Measurements from ENCODE around the gene TCP11L1. TPM values are rescaled to one million over a fixed set of nuclear protein-coding genes. Genes with fewer than 3 reads are reported as not detected.

The TCP11L1 gene
- total and polyA plus RNA-seq, 9 of the 15 experiments (the other 6 are each of a cell fraction or from before 2014, with no cell fraction given), result 1.6 to 15.3 (median 5.4) TPM

DNA sequence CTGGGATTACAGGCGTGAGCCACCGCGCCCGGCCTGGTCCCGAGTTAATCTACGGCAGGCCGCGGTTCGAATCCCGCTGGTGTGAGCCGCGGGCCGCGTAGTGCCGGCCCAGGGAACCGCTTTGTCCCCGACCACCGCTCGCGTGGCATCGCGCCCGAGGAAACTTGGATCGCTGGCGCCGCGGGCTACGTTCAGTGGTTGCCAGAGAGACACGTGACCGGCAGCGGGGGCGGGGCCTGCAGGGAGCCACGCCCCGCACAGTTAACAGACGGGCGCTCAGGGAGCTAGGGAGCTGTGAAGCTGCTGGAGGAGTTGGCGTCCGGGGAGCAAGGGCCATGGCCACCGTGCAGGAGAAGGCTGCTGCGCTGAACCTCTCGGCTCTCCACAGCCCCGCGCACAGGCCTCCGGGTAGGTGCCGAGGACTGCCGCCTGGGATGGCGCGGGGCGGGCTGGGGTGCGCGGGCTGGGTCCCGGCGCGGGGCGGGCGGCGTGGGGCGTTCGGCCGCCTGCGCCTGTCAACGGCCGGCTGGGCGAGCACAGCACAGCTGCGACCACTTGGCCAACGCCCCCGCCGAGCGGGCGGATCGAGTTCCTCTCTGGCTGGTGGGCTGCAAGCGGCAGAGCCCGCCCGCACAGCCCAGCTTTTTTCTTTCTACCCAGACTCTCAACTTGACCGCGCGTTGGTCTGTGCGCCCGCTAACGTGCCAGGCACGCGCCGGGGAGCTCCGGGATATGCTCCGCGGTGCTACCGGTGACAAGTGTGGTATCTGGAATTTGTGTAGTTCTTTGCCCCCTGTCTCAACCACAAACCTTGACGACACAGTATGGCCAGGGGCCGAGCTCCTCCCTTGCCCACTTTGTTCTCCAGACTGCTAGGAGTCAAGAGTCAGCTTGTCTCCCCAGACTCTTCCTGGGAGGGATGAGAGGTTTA is 23.5 kb upstream of the TCP11L1 start, which contains the start of gene DEPDC7 (continued):
- TF ChIP-seq, protein P1, sequence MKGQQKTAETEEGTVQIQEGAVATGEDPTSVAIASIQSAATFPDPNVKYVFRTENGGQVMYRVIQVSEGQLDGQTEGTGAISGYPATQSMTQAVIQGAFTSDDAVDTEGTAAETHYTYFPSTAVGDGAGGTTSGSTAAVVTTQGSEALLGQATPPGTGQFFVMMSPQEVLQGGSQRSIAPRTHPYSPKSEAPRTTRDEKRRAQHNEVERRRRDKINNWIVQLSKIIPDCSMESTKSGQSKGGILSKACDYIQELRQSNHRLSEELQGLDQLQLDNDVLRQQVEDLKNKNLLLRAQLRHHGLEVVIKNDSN (CRISPR knock-in tag; IDR thresholded peaks at IDR 0.05), result peak; percentile 98
- TF ChIP-seq NFYB (IDR thresholded peaks at IDR 0.05; ENCODE audit: extremely low read depth, insufficient read length) (peak; percentile 74), MAZ (CRISPR knock-in tag; conservative IDR thresholded peaks at IDR 0.05 in 1 of 2, IDR thresholded peaks at IDR 0.05 in 1 of 2) (peak; percentile 63 to 69), SMAD2 (IDR thresholded peaks at IDR 0.05; ENCODE audit: low read depth, low read length) (no peak), POLR2AphosphoS5 (IDR thresholded peaks at IDR 0.05; ENCODE audit: control insufficient read depth, insufficient read depth, low read depth, low read length) (peak; percentile 38; the same call in 1 of the 2 replicates), PHTF2 (CRISPR knock-in tag; IDR thresholded peaks at IDR 0.05) (no peak), RERE (CRISPR knock-in tag; IDR thresholded peaks at IDR 0.05; ENCODE audit: borderline replicate concordance) (no peak), GATAD2A (IDR thresholded peaks at IDR 0.05) (no peak), NFIX (CRISPR knock-in tag; IDR thresholded peaks at IDR 0.05; ENCODE audit: low read depth) (no peak), CEBPB (tag; IDR thresholded peaks at IDR 0.05) (0 out of 2 replicates have a peak, but pooled peaks have one; percentile 1)
- TF ChIP-seq, protein P2, sequence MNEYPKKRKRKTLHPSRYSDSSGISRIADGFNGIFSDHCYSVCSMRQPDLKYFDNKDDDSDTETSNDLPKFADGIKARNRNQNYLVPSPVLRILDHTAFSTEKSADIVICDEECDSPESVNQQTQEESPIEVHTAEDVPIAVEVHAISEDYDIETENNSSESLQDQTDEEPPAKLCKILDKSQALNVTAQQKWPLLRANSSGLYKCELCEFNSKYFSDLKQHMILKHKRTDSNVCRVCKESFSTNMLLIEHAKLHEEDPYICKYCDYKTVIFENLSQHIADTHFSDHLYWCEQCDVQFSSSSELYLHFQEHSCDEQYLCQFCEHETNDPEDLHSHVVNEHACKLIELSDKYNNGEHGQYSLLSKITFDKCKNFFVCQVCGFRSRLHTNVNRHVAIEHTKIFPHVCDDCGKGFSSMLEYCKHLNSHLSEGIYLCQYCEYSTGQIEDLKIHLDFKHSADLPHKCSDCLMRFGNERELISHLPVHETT (CRISPR knock-in tag; conservative IDR thresholded peaks at IDR 0.05 in 1 of 2, IDR thresholded peaks at IDR 0.05 in 1 of 2), result no peak
- TF ChIP-seq, protein P3, sequence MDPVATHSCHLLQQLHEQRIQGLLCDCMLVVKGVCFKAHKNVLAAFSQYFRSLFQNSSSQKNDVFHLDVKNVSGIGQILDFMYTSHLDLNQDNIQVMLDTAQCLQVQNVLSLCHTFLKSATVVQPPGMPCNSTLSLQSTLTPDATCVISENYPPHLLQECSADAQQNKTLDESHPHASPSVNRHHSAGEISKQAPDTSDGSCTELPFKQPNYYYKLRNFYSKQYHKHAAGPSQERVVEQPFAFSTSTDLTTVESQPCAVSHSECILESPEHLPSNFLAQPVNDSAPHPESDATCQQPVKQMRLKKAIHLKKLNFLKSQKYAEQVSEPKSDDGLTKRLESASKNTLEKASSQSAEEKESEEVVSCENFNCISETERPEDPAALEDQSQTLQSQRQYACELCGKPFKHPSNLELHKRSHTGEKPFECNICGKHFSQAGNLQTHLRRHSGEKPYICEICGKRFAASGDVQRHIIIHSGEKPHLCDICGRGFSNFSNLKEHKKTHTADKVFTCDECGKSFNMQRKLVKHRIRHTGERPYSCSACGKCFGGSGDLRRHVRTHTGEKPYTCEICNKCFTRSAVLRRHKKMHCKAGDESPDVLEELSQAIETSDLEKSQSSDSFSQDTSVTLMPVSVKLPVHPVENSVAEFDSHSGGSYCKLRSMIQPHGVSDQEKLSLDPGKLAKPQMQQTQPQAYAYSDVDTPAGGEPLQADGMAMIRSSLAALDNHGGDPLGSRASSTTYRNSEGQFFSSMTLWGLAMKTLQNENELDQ (CRISPR knock-in tag; IDR thresholded peaks at IDR 0.05; ENCODE audit: borderline replicate concordance), result no peak
- TF ChIP-seq, protein P4, sequence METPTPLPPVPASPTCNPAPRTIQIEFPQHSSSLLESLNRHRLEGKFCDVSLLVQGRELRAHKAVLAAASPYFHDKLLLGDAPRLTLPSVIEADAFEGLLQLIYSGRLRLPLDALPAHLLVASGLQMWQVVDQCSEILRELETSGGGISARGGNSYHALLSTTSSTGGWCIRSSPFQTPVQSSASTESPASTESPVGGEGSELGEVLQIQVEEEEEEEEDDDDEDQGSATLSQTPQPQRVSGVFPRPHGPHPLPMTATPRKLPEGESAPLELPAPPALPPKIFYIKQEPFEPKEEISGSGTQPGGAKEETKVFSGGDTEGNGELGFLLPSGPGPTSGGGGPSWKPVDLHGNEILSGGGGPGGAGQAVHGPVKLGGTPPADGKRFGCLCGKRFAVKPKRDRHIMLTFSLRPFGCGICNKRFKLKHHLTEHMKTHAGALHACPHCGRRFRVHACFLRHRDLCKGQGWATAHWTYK (CRISPR knock-in tag; IDR thresholded peaks at IDR 0.05), result no peak
